BJ (cell line): Measurements from ENCODE around the gene DSC1. TPM values are rescaled to one million over a fixed set of nuclear protein-coding genes. Genes with fewer than 3 reads are reported as not detected.

Experiments
- CTCF ChIA-PET: fragments of 350-600 bp; formaldehyde crosslinking; extraction: SDS; loops from one replicate; lab custom pipeline; 2021; ENCODE audit warnings: antibody characterized with exemption, inconsistent platforms; lab: Yijun Ruan, JAX
- POLR2A ChIA-PET: fragments of 300-600 bp; sonication (Branson Sonifier 250); formaldehyde crosslinking; extraction: SDS; loops from one replicate; lab custom pipeline; 2021; ENCODE audit warnings: antibody characterized with exemption; lab: Charles Lee
- DNase-seq: peaks from one replicate; pipeline ENCODE4 v3.0.0-alpha.2; 2011; ENCODE audit warnings: low read depth
- H3K27me3 ChIP-seq: 2 replicates; pipeline ENCODE4 v1.6.0; 2011; ENCODE audit warnings: low read length; ENCODE audit not compliant: control insufficient read depth, insufficient read depth
- H3K36me3 ChIP-seq: 2 replicates; pipeline ENCODE4 v1.5.1; 2011; ENCODE audit warnings: low read length; ENCODE audit not compliant: control insufficient read depth, insufficient read depth
- H3K4me3 ChIP-seq: 2 replicates; pipeline ENCODE4 v1.5.1; 2011; ENCODE audit warnings: low read depth, mild to moderate bottlenecking, control low read depth, low read length
- CTCF ChIP-seq: IDR thresholded peaks from 2 replicates; pipeline ENCODE4 v1.5.1; 2011; ENCODE audit warnings: low read depth, mild to moderate bottlenecking, control low read depth, inconsistent platforms, low read length, moderate library complexity; ENCODE audit not compliant: insufficient read depth
- polyA plus RNA-seq: library from polyadenylated mRNA; depleted of rRNA; stranded (reverse); fragments of >200 nt; gene quantifications from 2 replicates; pipeline ENCODE4 v1.2.3, GENCODE V29; 2011

DSC1 gene
- polyA plus RNA-seq, 1 experiment = not detected

GRCh38 chr18:31206787-31207381 is 44.2 kb upstream of the DSC1 start:
- no peak for DNase-seq
- ChIA-PET POLR2A (no interaction called here), CTCF (no interaction called here)
- Histone ChIP-seq H3K27me3 (no peaks in the 10 kb centered on the region), H3K4me3 (no peak overlapping the region), H3K36me3 (no peaks in the 10 kb centered on the region)
- TF ChIP-seq CTCF = no peak

GRCh38 chr18:31206071-31206470 is 43.4 kb upstream of the DSC1 start:
- POLR2A ChIA-PET = no interaction called here
- no peaks in the 10 kb centered on the region for H3K27me3 ChIP-seq
- TF ChIP-seq CTCF = no peak
- no peaks in the 10 kb centered on the region for H3K36me3 ChIP-seq
- DNase-seq = no peak
- no peak overlapping the region for H3K4me3 ChIP-seq
- CTCF ChIA-PET = no interaction called here

GRCh38 chr18:31205273-31205672 is 42.6 kb upstream of the DSC1 start:
- no peak overlapping the region for H3K4me3 ChIP-seq
- no peaks in the 10 kb centered on the region for H3K27me3 ChIP-seq
- DNase-seq = no peak
- ChIA-PET CTCF (no interaction called here), POLR2A (no interaction called here)
- no peak for TF ChIP-seq CTCF
- no peaks in the 10 kb centered on the region for H3K36me3 ChIP-seq

GRCh38 chr18:31204833-31205232 is 42.2 kb upstream of the DSC1 start:
- Histone ChIP-seq H3K27me3 (no peaks in the 10 kb centered on the region), H3K4me3 (no peak overlapping the region), H3K36me3 (no peaks in the 10 kb centered on the region)
- TF ChIP-seq CTCF = no peak
- ChIA-PET CTCF (no interaction called here), POLR2A (no interaction called here)
- no peak for DNase-seq

- Histone ChIP-seq H3K27me3 (no peaks in the 10 kb centered on the region), H3K4me3 (no peak overlapping the region), H3K36me3 (no peaks in the 10 kb centered on the region)
- POLR2A ChIA-PET = no interaction called here
- no peak for TF ChIP-seq CTCF
- CTCF ChIA-PET = interaction anchor here (0.6 kb wide), 1 partner anchor 513 kb away, joined by 3 read pairs; no protein-coding TSS in a partner anchor
- DNase-seq = no peak
Measured at GRCh38 chr18:31204166-31204565, 41.5 kb upstream of the DSC1 start.
